Midbrain (tissue), 1 donor: ENCODE results near the gene PTGIS.

Source experiments
- DNase-seq: peaks from one replicate; lab custom pipeline; 2025; lab: John Stamatoyannopoulos, UW

The PTGIS gene

GRCh38 chr20:49470922-49471321 lies 97.0 kb downstream of the PTGIS start:
- DNase-seq, result no peak

- no peak for DNase-seq
Observed at GRCh38 chr20:49469060-49469459, 98.9 kb downstream of the PTGIS start.

GRCh38 chr20:49468412-49468811 lies 99.5 kb downstream of the PTGIS start:
- no peak for DNase-seq

GRCh38 chr20:49466114-49466912 lies 101.6 kb downstream of the PTGIS start:
- no peak for DNase-seq

- DNase-seq, result no peak
Observed at GRCh38 chr20:49464556-49464955, 103.4 kb downstream of the PTGIS start.

- DNase-seq, result no peak
Observed at GRCh38 chr20:49462626-49463025, 105.3 kb downstream of the PTGIS start.

GRCh38 chr20:49461894-49462620 lies 105.9 kb downstream of the PTGIS start:
- no peak for DNase-seq

GRCh38 chr20:49460916-49461315 lies 107.0 kb downstream of the PTGIS start:
- no peak for DNase-seq

GRCh38 chr20:49460131-49460530 lies 107.8 kb downstream of the PTGIS start:
- no peak for DNase-seq

- no peak for DNase-seq
Observed at GRCh38 chr20:49459684-49460083, 108.3 kb downstream of the PTGIS start.

GRCh38 chr20:49457444-49457843 lies 110.5 kb downstream of the PTGIS start:
- DNase-seq, result no peak

GRCh38 chr20:49456646-49457045 lies 111.3 kb downstream of the PTGIS start:
- DNase-seq, result no peak

GRCh38 chr20:49455691-49456090 lies 112.2 kb downstream of the PTGIS start:
- DNase-seq, result no peak
